HG02840 (cell line): ENCODE measurements around the gene PIH1D2.
A peak's percentile ranks its signal among the peaks of the same experiment; 100 is the strongest.
"Not testable (repeated sequence)": the region's sequence is repeated elsewhere in the genome, so short reads cannot be mapped to it uniquely, and the experiment has no call there.

Experiments
- ATAC-seq: cut with Tn5 transposase; IDR thresholded peaks from one replicate; pipeline ENCODE4 v1.9.1; 2021; ENCODE audit warnings: mild to moderate bottlenecking, moderate library complexity, moderate number of reproducible peaks; ENCODE audit not compliant: unreplicated experiment, low FRiP score

Gene PIH1D2, protein sequence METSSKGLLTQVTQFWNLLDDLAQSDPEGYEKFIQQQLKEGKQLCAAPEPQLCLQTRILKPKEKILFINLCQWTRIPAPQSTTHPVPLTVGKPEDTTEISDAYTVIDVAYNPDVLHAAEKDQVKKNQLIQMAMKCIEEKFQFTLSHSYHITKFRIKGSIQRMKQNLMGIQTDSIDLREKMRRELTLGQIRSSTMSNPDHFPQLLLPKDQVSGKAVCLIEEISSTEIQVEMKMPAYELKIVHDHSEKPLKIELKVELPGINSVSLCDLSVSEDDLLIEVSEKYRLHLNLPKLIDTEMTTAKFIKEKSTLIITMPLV

DNA sequence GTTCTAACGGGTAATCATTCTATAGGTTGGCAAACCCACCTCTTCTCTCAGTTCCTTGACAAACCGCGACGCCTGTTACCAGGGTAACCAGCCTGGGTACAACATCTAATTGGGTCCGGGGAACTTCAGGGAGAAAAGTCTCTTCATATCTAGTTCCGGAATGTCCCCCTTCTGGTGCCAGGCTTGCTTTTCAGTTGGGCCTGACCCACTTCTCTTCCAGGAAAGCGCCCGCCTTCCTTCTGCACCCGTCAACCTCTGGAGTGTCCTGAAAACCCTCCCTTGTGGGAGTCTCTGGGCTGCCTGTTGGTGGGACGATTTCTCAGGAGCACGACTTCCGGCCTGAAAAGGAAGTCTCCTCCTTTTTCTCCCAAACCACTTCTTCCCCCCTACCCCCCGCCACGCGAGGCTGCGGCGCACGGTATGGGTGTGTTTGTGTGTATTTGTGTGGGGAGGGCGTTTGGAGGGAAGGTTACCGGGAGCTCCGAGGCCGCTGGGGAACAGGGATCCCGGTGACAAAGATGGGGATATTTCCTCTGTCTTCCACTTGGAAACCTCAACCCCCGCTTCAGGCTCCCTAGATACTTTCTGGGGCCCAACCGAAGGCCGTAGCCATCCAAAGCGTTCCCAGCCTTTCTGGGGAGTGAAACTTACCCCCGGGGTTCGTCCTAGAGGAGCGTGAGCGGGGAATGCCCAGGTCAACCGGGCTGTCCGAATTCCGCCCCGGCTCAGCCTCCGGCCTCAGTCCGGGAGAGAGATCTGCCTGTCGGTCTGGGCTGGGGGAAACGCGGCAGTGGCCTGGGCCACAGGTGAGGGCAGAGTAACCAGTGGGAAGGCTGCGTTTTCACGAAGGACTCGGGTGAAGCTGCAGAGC, at the start of gene PIH1D2, which contains the start of gene NKAPD1:
PIH1D2 (minus strand) TSS at position 77 of the 871 bp plus-strand sequence. CDS start 843 bp downstream, outside the sequence.
NKAPD1 (plus strand) TSS at position 359 of the 871 bp plus-strand sequence. CDS start 1,276 bp downstream, outside the sequence.
- peak; percentile 86 for ATAC-seq

DNA sequence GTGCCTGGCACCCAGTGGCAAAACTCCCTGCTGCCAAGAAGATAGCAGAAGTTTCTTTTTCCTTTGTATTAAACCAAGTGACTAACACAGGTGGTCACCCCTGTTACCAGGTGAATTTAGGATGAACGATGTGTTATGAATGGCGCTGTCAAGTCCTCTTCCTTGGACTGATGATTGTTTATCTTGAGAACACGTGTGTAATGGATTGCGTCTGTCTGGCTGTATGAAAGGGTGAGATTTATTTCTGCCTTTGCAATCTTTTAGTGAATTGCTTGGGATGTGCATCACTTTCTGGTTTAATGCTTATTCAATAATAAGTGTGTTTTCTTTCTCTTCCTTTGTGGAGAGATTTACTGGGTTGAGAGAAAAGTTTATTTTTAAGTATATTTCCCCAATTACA, 49.3 kb upstream of the PIH1D2 start:
- ATAC-seq, result no peak

GRCh38 chr11:112121981-112122615, 48.3 kb upstream of the PIH1D2 start:
- ATAC-seq, result no peak

GRCh38 chr11:112118176-112118575, 44.4 kb upstream of the PIH1D2 start:
- no peak for ATAC-seq

GRCh38 chr11:112115386-112115785, 41.6 kb upstream of the PIH1D2 start:
- ATAC-seq, result no peak

- no peak for ATAC-seq
Observed at GRCh38 chr11:112114460-112114859, 40.6 kb upstream of the PIH1D2 start.

DNA sequence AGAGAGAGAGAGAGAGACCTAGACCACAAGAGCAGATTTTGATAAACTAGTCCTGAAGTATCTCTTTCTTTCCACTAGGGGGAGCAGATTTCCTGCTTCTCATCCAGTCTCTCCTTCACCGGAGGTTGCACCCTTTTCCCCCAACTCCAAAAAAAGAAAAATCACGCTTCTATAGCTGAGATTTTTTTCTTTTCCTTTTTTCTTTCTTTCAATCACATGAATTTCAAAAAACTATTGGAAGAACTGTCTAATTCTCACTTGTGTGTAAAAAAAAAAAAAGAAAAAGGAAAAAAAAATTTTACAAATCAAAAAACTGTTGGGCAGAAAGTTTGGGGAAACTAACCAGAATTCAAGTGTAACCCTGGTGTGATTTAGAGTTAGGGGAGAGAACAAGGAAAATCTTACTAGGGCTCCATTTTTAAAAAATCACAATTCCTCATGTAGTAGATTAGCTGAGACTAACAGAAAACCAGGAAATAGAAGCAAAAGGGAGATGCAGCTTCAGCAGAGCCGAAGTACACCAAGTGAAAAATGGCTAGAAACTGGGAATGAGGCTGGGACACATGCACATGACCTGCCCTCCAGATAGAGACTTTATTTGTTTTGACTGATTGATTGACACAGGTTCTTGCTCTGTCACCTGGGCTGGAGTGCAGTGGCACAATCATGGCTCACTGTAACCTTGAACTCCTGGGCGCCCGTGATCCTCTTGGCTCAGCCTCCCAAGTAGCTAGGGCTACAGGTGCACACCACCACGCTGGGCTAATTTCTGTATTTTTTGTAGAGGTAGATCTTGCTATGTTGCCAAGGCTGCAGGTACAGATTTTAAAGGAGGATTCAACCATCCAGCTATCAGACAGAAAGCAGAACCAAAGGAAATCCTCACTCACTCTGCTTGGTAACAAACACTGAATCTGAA, 40.0 kb upstream of the PIH1D2 start:
- ATAC-seq, result no peak

DNA sequence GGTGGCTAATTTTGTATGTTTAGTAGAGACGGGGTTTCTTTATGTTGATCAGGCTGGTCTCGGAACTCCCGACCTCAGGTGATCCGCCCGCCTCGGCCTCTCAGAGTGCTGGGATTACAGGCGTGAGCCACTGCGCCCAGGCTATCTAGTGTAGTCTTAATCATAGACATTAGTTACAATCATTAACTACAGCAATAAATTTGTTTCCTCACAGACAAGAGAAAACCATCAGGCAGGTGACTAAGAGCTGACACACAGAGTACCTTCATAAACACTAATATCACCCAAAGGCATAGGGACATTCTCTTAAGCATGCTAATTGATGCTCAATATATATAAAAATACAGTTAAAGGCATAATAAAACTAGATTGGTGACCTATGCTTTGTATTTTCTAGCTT, 32.3 kb upstream of the PIH1D2 start:
- ATAC-seq, result no peak

DNA sequence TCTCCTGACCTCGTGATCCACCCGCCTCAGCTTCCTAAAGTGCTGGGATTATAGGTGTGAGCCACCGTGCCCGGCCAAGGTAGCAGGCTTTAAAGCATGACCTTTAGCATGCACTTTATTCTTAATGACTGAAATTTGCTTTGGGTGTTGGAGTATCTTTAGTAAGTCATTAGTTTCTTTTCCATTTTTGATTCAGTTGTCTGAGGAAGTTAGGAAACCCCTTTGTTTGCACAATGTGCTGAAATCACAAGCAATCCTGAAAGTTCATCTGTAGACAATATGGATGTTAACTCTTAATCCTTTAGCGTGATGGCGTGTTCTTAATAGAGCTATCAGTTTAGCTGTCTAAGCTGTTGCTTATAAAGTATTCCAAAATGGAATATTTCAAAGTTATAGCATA, 29.6 kb upstream of the PIH1D2 start:
- ATAC-seq, result no peak

GRCh38 chr11:112100462-112100861, 26.6 kb upstream of the PIH1D2 start:
- ATAC-seq, result no peak

DNA sequence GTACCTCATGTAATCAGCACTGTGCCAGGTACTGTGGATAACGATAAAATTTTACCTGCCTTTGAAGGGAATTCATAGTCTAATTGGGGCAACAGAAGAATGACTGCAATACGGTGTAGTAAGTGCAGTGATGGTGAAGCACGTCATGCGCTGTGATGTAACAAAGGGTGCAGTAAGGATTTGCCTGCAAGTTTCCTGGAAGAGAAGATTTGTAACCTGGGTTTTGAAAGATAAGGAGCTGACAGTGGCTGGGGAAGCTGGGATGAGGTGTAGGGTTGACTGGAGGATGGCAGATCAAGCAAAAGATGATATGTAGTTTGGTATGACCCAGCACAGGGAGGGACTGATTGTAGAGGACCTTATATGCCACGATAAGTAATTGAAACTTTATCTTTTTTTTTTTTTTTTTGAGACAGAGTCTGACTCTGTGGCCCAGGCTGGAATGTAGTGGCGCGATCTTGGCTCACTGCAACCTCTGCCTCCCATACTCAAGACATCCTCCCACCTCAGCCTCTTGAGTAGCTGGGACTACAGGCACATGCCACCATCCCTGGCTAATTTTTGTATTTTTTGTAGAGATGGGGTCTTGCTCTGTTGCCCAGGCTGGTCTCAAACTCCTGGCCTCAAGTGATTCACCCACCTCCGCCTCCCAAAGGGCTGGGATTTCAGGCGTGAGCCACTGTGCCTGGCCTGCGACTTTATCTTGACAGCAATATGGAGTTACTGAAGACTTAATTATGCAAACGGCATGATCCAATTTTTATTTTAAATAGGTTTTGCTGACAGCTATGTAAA, 24.1 kb upstream of the PIH1D2 start:
- ATAC-seq, result no peak

- no peak for ATAC-seq
Observed at GRCh38 chr11:112096194-112096593, 22.4 kb upstream of the PIH1D2 start.

DNA sequence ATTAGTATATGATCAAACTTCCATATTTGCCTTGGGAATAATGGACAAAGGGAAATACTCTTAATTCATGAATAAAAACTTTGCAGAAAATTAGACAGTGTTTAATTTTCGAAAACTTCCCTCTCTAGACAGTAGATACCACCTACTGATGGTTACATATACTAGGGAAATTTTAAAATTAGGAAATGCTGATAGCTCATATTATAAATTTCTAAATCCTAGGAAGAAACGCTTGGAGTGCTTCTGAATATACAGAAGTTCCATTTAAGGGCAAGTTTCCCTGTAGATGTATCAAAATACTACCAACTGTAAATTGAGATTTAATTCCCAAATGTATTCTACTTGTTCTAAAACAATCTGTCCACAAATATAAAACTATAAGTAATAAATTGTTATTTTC, 21.5 kb upstream of the PIH1D2 start:
- ATAC-seq, result not testable (repeated sequence)

- ATAC-seq, result no peak
Observed at GRCh38 chr11:112087212-112087611, 13.4 kb upstream of the PIH1D2 start.

DNA sequence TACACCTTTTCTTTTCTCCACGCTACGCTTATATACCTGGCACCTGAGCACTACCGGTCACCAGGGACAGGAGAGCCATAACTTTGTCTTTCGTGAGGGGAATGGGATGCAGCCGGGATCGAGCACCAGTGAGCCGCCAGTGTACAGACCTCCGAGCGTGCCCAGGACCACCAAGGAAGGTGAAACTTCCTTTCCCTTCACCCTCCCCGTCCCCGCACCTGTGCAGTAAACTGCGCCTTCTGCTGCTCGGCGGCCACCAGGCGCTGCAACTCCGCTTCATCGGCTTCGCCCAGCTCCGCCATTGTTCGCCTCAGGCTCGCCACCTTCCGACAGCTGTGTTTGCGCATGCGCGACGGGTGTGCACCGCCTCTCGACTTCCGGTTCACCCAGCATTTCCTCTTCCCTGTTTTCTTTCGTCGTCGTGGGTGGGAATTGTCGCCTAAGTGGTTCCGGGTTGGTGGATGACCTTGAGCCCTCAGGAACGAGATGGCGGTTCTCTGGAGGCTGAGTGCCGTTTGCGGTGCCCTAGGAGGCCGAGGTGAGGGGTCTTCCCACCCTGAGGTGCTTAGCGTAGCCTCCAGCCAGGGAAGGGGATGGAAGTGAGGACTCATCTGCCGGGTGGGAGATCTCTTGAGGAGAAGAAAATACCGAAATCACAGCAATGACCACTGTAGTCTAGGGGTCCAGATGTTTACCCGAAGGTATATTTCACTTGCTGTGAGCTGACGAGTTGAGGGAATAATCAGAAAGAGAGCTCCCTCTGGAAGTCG, 12.8 kb upstream of the PIH1D2 start, which contains the start of the genes SDHD and TIMM8B:
SDHD (plus strand) TSS at position 452 of the 770 bp plus-strand sequence; CDS start at position 487, 35 bp downstream.
TIMM8B (minus strand) TSS at position 335 of the 770 bp plus-strand sequence; CDS start at position 302, 33 bp downstream.
- peak; percentile 88 for ATAC-seq

- ATAC-seq, result peak; percentile 13
Observed at GRCh38 chr11:112085822-112086421, 12.1 kb upstream of the PIH1D2 start.

- ATAC-seq, result no peak
Observed at GRCh38 chr11:112082729-112083128, 8.9 kb upstream of the PIH1D2 start.

GRCh38 chr11:112062923-112063322, 10.9 kb downstream of the PIH1D2 start:
- ATAC-seq, result no peak
